Natural killer cell (primary cell): ENCODE measurements around the gene SETBP1. TPM values are rescaled to one million over a fixed set of nuclear protein-coding genes. Genes with fewer than 3 reads are reported as not detected.
A peak's percentile ranks its signal among the peaks of the same experiment; 100 is the strongest.

Experiments used
- ATAC-seq, 3 donors: fragments of 150-1000 bp in 2 of 3; fragments of 200-7000 bp in 1 of 3; cut with Tn5 transposase; 1 replicate in 1 of 3; 2 replicates in 2 of 3; pipeline ENCODE4 v1.10.0; 2021; ENCODE audit warnings: mild to moderate bottlenecking in 2 of 3, moderate library complexity in 2 of 3
- DNase-seq, 2 donors: peaks; one replicate each; pipeline versions ENCODE4 v3.0.0 to v3.0.0-alpha.2; 2013 to 2021; ENCODE audit warnings: mixed read lengths in 1 of 2
- H3K27ac ChIP-seq: one replicate; pipeline ENCODE4 v1.5.1; 2013; ENCODE audit warnings: mild to moderate bottlenecking, low read length
- H3K27me3 ChIP-seq: one replicate; pipeline ENCODE4 v1.6.1; 2013; ENCODE audit warnings: low read length; ENCODE audit not compliant: control insufficient read depth, insufficient read depth
- H3K36me3 ChIP-seq: one replicate; pipeline ENCODE4 v1.6.1; 2013; ENCODE audit warnings: low read length; ENCODE audit not compliant: control insufficient read depth, insufficient read depth
- H3K4me1 ChIP-seq: one replicate; pipeline ENCODE4 v1.6.1; 2013; ENCODE audit warnings: low read length; ENCODE audit not compliant: control insufficient read depth, insufficient read depth
- H3K4me3 ChIP-seq: one replicate; pipeline ENCODE4 v1.5.1; 2013; ENCODE audit warnings: low read length
- H3K9me3 ChIP-seq: one replicate; pipeline ENCODE4 v1.6.1; 2013; ENCODE audit warnings: low read length; ENCODE audit not compliant: control insufficient read depth, insufficient read depth
- H3K27ac Mint-ChIP-seq, 2 donors: one replicate each; pipeline ENCODE4 v1.8.0; 2022; ENCODE audit warnings: mild to moderate bottlenecking in 2 of 2, mixed read lengths in 2 of 2, moderate library complexity in 1 of 2
- H3K27me3 Mint-ChIP-seq, 2 donors: one replicate each; pipeline ENCODE4 v1.8.0; 2022; ENCODE audit warnings: low read depth in 2 of 2, mixed read lengths in 2 of 2
- H3K36me3 Mint-ChIP-seq: one replicate; pipeline ENCODE4 v1.8.0; 2022; ENCODE audit warnings: mixed read lengths
- H3K4me1 Mint-ChIP-seq, 2 donors: one replicate each; pipeline ENCODE4 v1.8.0; 2022; ENCODE audit warnings: mixed read lengths in 2 of 2
- H3K4me3 Mint-ChIP-seq: one replicate; pipeline ENCODE4 v1.8.0; 2022; ENCODE audit warnings: mild to moderate bottlenecking, moderate library complexity, mixed read lengths
- H3K9me3 Mint-ChIP-seq, 2 donors: one replicate each; pipeline ENCODE4 v1.8.0; 2022; ENCODE audit warnings: mixed read lengths in 2 of 2
- WGBS: methylation state at CpG from one replicate; pipeline ENCODE4 v1.1.7; 2013; ENCODE audit warnings: missing lambda C conversion rate; ENCODE audit not compliant: insufficient coverage; 5-methylcytosine and 5-hydroxymethylcytosine counted together
- intact Hi-C: fragments of 100-400 bp; cut with micrococcal nuclease; formaldehyde crosslinking; loops from one replicate; pipeline ENCODE4 v1.14.2; 2022
- total RNA-seq, 4 donors: library from RNA; stranded (reverse); fragments of 120-200 nt in 1 of 4; gene quantifications; one replicate each; pipeline versions ENCODE4 v1.2.3 to v1.2.4, GENCODE V29; 2013 to 2022
- TF ChIP-seq, protein P1 (sequence below): fragments of 200-600 bp; IDR thresholded peaks from one replicate; pipeline ENCODE4 v1.8.0; 2022; ENCODE audit warnings: antibody characterized with exemption

The SETBP1 gene
- total RNA-seq, 3 donors from 2014 or later (not counting 1 experiment from before 2014, with no cell fraction given): 36.0 to 46.6 (median 41.2) TPM

DNA sequence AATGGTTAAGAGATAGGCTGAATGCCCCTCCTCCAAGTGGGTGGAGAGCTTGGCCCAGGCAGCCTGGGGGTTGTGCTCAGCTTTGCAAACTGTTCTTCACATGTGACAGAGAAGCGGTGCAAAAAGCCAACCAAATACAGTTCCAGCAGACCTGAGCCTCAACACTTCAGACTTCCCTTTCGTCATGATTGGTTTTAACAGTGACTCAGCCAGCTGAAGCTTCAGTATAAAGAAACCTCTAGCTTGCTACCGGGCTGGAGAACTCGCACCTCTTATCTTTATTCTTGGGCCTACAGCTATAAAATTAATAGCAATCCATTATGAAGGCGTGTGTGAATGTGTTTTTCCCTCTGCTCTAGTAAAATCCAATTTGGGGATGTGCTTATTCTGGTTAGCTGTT lies 20.0 kb downstream of the SETBP1 start:
- intact Hi-C loops: loop anchor here (1.0 to 2.0 kb wide), 2 partner anchors 20 to 29 kb away; partner anchors contain the start of gene SETBP1

GRCh38 chr18:44701227-44701626 lies 20.5 kb downstream of the SETBP1 start:
- WGBS: 97% methylated on average over 10 of the region's 10 CpGs
- ATAC-seq (no peak), DNase-seq (no peak)
- no peaks in the 10 kb centered on the region for H3K36me3 Mint-ChIP-seq
- no peaks in the 10 kb centered on the region for H3K9me3 Mint-ChIP-seq
- peaks cover 15% of the 10 kb centered on the region for H3K4me1 ChIP-seq
- intact Hi-C loops: loop anchor here (2.0 kb wide), 1 partner anchor 20 kb away; the partner anchor contains the start of gene SETBP1
- TF ChIP-seq, protein P1, sequence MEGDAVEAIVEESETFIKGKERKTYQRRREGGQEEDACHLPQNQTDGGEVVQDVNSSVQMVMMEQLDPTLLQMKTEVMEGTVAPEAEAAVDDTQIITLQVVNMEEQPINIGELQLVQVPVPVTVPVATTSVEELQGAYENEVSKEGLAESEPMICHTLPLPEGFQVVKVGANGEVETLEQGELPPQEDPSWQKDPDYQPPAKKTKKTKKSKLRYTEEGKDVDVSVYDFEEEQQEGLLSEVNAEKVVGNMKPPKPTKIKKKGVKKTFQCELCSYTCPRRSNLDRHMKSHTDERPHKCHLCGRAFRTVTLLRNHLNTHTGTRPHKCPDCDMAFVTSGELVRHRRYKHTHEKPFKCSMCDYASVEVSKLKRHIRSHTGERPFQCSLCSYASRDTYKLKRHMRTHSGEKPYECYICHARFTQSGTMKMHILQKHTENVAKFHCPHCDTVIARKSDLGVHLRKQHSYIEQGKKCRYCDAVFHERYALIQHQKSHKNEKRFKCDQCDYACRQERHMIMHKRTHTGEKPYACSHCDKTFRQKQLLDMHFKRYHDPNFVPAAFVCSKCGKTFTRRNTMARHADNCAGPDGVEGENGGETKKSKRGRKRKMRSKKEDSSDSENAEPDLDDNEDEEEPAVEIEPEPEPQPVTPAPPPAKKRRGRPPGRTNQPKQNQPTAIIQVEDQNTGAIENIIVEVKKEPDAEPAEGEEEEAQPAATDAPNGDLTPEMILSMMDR: no peak
- no peaks in the 10 kb centered on the region for H3K27me3 Mint-ChIP-seq
- H3K9me3 ChIP-seq: no peaks in the 10 kb centered on the region
- H3K4me3 Mint-ChIP-seq: peak overlapping the region; percentile 54
- H3K27ac ChIP-seq: peak overlapping the region; percentile 73
- peaks cover 32 to 33% of the 10 kb centered on the region in 2 donors for H3K4me1 Mint-ChIP-seq
- no peaks in the 10 kb centered on the region for H3K36me3 ChIP-seq
- no peaks in the 10 kb centered on the region for H3K27me3 ChIP-seq
- no peak overlapping the region for H3K4me3 ChIP-seq
- H3K27ac Mint-ChIP-seq: peak overlapping the region; percentile 86 to 90

More for the DNA sequence above, 20.0 kb downstream of the SETBP1 start:
- Mint-ChIP-seq H3K36me3 (no peaks in the 10 kb centered on the region), H3K4me1 (peaks cover 32 to 33% of the 10 kb centered on the region in 2 donors), H3K27ac (peak overlapping the region; percentile 86 to 90), H3K27me3 (no peaks in the 10 kb centered on the region), H3K9me3 (no peaks in the 10 kb centered on the region), H3K4me3 (peak overlapping the region; percentile 54)
- H3K9me3 ChIP-seq: no peaks in the 10 kb centered on the region
- 21% methylated on average over 4 of the region's 5 CpGs for WGBS
- peaks cover 15% of the 10 kb centered on the region for H3K4me1 ChIP-seq
- peak overlapping the region; percentile 73 for H3K27ac ChIP-seq
- peak; percentile 97 to 99 (median 97) for ATAC-seq
- TF ChIP-seq, protein P1: no peak
- no peaks in the 10 kb centered on the region for H3K36me3 ChIP-seq
- no peaks in the 10 kb centered on the region for H3K27me3 ChIP-seq
- no peak overlapping the region for H3K4me3 ChIP-seq
- DNase-seq: peak; percentile 47 to 68

- H3K4me3 ChIP-seq: no peak overlapping the region
- Mint-ChIP-seq H3K4me3 (no peak overlapping the region), H3K27me3 (no peaks in the 10 kb centered on the region), H3K9me3 (no peaks in the 10 kb centered on the region), H3K4me1 (peaks cover 32 to 37% of the 10 kb centered on the region in 2 donors), H3K36me3 (peaks cover 4% of the 10 kb centered on the region), H3K27ac (peak overlapping the region; percentile 86 to 90)
- no peaks in the 10 kb centered on the region for H3K27me3 ChIP-seq
- DNase-seq: no peak
- TF ChIP-seq, protein P1: no peak
- no peaks in the 10 kb centered on the region for H3K36me3 ChIP-seq
- no peaks in the 10 kb centered on the region for H3K9me3 ChIP-seq
- peaks cover 15% of the 10 kb centered on the region for H3K4me1 ChIP-seq
- ATAC-seq: no peak
- 77% methylated on average over 1 of the region's 1 CpG for WGBS
- H3K27ac ChIP-seq: no peak overlapping the region
- intact Hi-C loops: no loop called here
These were observed 21.9 kb downstream of the SETBP1 start for GRCh38 chr18:44702594-44702993.
